Urinary bladder (tissue), 4 donors: ENCODE results near the gene SIT1. TPM values are rescaled to one million over a fixed set of nuclear protein-coding genes. Genes with fewer than 3 reads are reported as not detected.
"Not testable (repeated sequence)": the region's sequence is repeated elsewhere in the genome, so short reads cannot be mapped to it uniquely, and the experiment has no call there.

Experiments
- DNase-seq: peaks from one replicate; pipeline ENCODE4 v3.0.0-alpha.2; 2015; ENCODE audit errors: extremely low spot score
- H3K27ac ChIP-seq: one replicate; pipeline ENCODE4 v1.5.1; 2013; ENCODE audit warnings: low read depth, mild to moderate bottlenecking, moderate library complexity
- H3K36me3 ChIP-seq: one replicate; pipeline ENCODE4 v1.6.1; 2013; ENCODE audit warnings: mild to moderate bottlenecking, moderate library complexity; ENCODE audit not compliant: insufficient read depth
- H3K4me1 ChIP-seq: one replicate; pipeline ENCODE4 v1.6.1; 2013; ENCODE audit warnings: mild to moderate bottlenecking, moderate library complexity; ENCODE audit not compliant: insufficient read depth
- H3K4me3 ChIP-seq: one replicate; pipeline ENCODE4 v1.5.1; 2013; ENCODE audit warnings: low read depth, low read length
- WGBS: extraction: QIAGEN DNeasy Blood & Tissue Kit; methylation state at CpG from one replicate; pipeline ENCODE4 v1.1.7; 2013; 5-methylcytosine and 5-hydroxymethylcytosine counted together
- polyA plus RNA-seq: library from polyadenylated mRNA; stranded (reverse); fragments of 200-250 nt; gene quantifications from one replicate; pipeline ENCODE4 v1.2.3, GENCODE V29; 2013
- total RNA-seq: library from RNA; depleted of rRNA; stranded (reverse); fragments of >200 nt; gene quantifications from one replicate; pipeline ENCODE4 v1.2.3, GENCODE V29; 2014
- donor health status: healthy with polysubstance abuse.
- donor health status: healthy.

SIT1 gene
- total and polyA plus RNA-seq, 2 donors: 0.48 to 0.60 TPM

- Histone ChIP-seq H3K4me3 (peak overlapping the region; percentile 56), H3K36me3 (no peaks in the 10 kb centered on the region), H3K27ac (peak overlapping the region; percentile 82), H3K4me1 (no peaks in the 10 kb centered on the region)
- DNase-seq: no peak
- WGBS: 3% methylated on average over 11 of the region's 11 CpGs
Observed at GRCh38 chr9:35646153-35646532, 4.6 kb downstream of the SIT1 start.

GRCh38 chr9:35645736-35646135 lies 5.0 kb downstream of the SIT1 start:
- not testable (repeated sequence) for H3K4me1 ChIP-seq, H3K36me3 ChIP-seq, DNase-seq, H3K27ac ChIP-seq
- H3K4me3 ChIP-seq: peak overlapping the region; percentile 56
- 43% methylated on average over 10 of the region's 10 CpGs for WGBS

- Histone ChIP-seq H3K4me1 (no peaks in the 10 kb centered on the region), H3K36me3 (no peaks in the 10 kb centered on the region), H3K4me3 (no peak overlapping the region), H3K27ac (no peak overlapping the region)
- WGBS: 92% methylated on average over 12 of the region's 12 CpGs
- no peak for DNase-seq
Observed at GRCh38 chr9:35643046-35643445, 7.7 kb downstream of the SIT1 start.

- H3K36me3 ChIP-seq, H3K4me1 ChIP-seq, H3K27ac ChIP-seq, H3K4me3 ChIP-seq, DNase-seq: not testable (repeated sequence)
- WGBS: 82% methylated on average over 3 of the region's 3 CpGs
Observed at GRCh38 chr9:35641478-35641877, 9.3 kb downstream of the SIT1 start.

GRCh38 chr9:35640431-35640830 lies 10.3 kb downstream of the SIT1 start:
- WGBS: 98% methylated on average over 15 of the region's 15 CpGs
- not testable (repeated sequence) for H3K4me3 ChIP-seq, H3K36me3 ChIP-seq, H3K27ac ChIP-seq, DNase-seq, H3K4me1 ChIP-seq

- Histone ChIP-seq H3K27ac (no peak overlapping the region), H3K4me3 (no peak overlapping the region), H3K36me3 (no peaks in the 10 kb centered on the region), H3K4me1 (no peaks in the 10 kb centered on the region)
- no peak for DNase-seq
- 89% methylated on average over 1 of the region's 1 CpG for WGBS
Observed at GRCh38 chr9:35639631-35640030, 11.1 kb downstream of the SIT1 start.

GRCh38 chr9:35639225-35639624 lies 11.5 kb downstream of the SIT1 start:
- not testable (repeated sequence) for H3K4me1 ChIP-seq, H3K27ac ChIP-seq, H3K36me3 ChIP-seq, H3K4me3 ChIP-seq, DNase-seq
- WGBS: 68% methylated on average over 1 of the region's 1 CpG

- not testable (repeated sequence) for H3K36me3 ChIP-seq, H3K4me3 ChIP-seq, H3K4me1 ChIP-seq, H3K27ac ChIP-seq, DNase-seq
- 80% methylated on average over 7 of the region's 8 CpGs for WGBS
Observed at GRCh38 chr9:35638751-35639150, 12.0 kb downstream of the SIT1 start.

GRCh38 chr9:35637427-35637955 lies 13.2 kb downstream of the SIT1 start:
- not testable (repeated sequence) for DNase-seq, H3K27ac ChIP-seq, H3K4me3 ChIP-seq, H3K36me3 ChIP-seq, H3K4me1 ChIP-seq
- WGBS: 94% methylated on average over 9 of the region's 9 CpGs

- not testable (repeated sequence) for DNase-seq, H3K27ac ChIP-seq, H3K4me3 ChIP-seq, H3K36me3 ChIP-seq, H3K4me1 ChIP-seq
- WGBS: 96% methylated on average over 6 of the region's 6 CpGs
Observed at GRCh38 chr9:35636877-35637246, 13.9 kb downstream of the SIT1 start.

- no peak overlapping the region for H3K4me3 ChIP-seq
- no peaks in the 10 kb centered on the region for H3K4me1 ChIP-seq
- no peak overlapping the region for H3K27ac ChIP-seq
- no peak for DNase-seq
- H3K36me3 ChIP-seq: no peaks in the 10 kb centered on the region
- WGBS: 85% methylated on average over 9 of the region's 9 CpGs
Observed at GRCh38 chr9:35636135-35636876, 14.4 kb downstream of the SIT1 start.

- Histone ChIP-seq H3K36me3 (no peaks in the 10 kb centered on the region), H3K4me3 (no peak overlapping the region), H3K27ac (no peak overlapping the region), H3K4me1 (no peaks in the 10 kb centered on the region)
- DNase-seq: no peak
Observed at GRCh38 chr9:35635730-35636129, 15.0 kb downstream of the SIT1 start.

GRCh38 chr9:35629597-35629996 lies 21.1 kb downstream of the SIT1 start:
- no peak for DNase-seq
- Histone ChIP-seq H3K36me3 (no peaks in the 10 kb centered on the region), H3K4me1 (no peaks in the 10 kb centered on the region), H3K27ac (no peak overlapping the region), H3K4me3 (no peak overlapping the region)
- 80% methylated on average over 5 of the region's 5 CpGs for WGBS

GRCh38 chr9:35628389-35628991 lies 22.2 kb downstream of the SIT1 start:
- DNase-seq: no peak
- Histone ChIP-seq H3K4me3 (no peak overlapping the region), H3K36me3 (no peaks in the 10 kb centered on the region), H3K4me1 (no peaks in the 10 kb centered on the region), H3K27ac (no peak overlapping the region)
- WGBS: 96% methylated on average over 6 of the region's 6 CpGs
